Measurements from ENCODE around the gene SCART1. TPM values are rescaled to one million over a fixed set of nuclear protein-coding genes. Genes with fewer than 3 reads are reported as not detected.
"Not testable (repeated sequence)": the region's sequence is repeated elsewhere in the genome, so short reads cannot be mapped to it uniquely, and the experiment has no call there.

SCART1 gene
- total RNA-seq, 8 experiments from 2014 or later, result 0.43 to 6.3 (median 1.2) TPM

- WGBS, 10 experiments, result 44 to 100% (median 63%) methylated on average over 1 to 7 of the region's 21 CpGs; no CpG with 5 or more reads in 6 of the 10 experiments
- in situ Hi-C loops (cut with MboI; ENCODE audit: low pct_unique_long_range_greater_than_20kb in 2 of 9, low sequenced_read_pairs in 9 of 9, unreplicated experiment in 9 of 9); H3K27ac ChIP-seq: not testable (repeated sequence)
Observed at GRCh38 chr10:133441356-133441755, 12.4 kb upstream of the SCART1 start.

GRCh38 chr10:133441780-133442179, 12.0 kb upstream of the SCART1 start:
- in situ Hi-C loops (cut with MboI; ENCODE audit: low pct_unique_long_range_greater_than_20kb in 2 of 9, low sequenced_read_pairs in 9 of 9, unreplicated experiment in 9 of 9), result no loop called here
- H3K27ac ChIP-seq, result no peak overlapping the region
- WGBS, 10 experiments, result 77 to 97% (median 83%) methylated on average over 1 to 10 of the region's 12 CpGs; no CpG with 5 or more reads in 6 of the 10 experiments
- ATAC-seq (replicated peaks in 6 of 8), result no peak
- no peak overlapping the region for H3K4me3 ChIP-seq
- no peaks in the 10 kb centered on the region for H3K4me1 ChIP-seq (replicated peaks in 1 of 2)

More at GRCh38 chr10:133441356-133441755, 12.4 kb upstream of the SCART1 start:
- ATAC-seq (replicated peaks in 6 of 8); H3K4me3 ChIP-seq; H3K4me1 ChIP-seq (replicated peaks in 1 of 2): not testable (repeated sequence)

GRCh38 chr10:133442191-133442966, 11.4 kb upstream of the SCART1 start:
- Histone ChIP-seq H3K4me3 (no peak overlapping the region), H3K27ac (no peak overlapping the region), H3K4me1 (replicated peaks in 1 of 2) (no peaks in the 10 kb centered on the region)
- in situ Hi-C loops (cut with MboI; ENCODE audit: low pct_unique_long_range_greater_than_20kb in 2 of 9, low sequenced_read_pairs in 9 of 9, unreplicated experiment in 9 of 9), result no loop called here
- 55 to 80% (median 66%) methylated on average over 1 to 11 of the region's 23 CpGs; no CpG with 5 or more reads in 4 of the 10 experiments for WGBS, 10 experiments
- no peak for ATAC-seq (replicated peaks in 6 of 8)

- Histone ChIP-seq H3K27ac (no peak overlapping the region), H3K4me3 (no peak overlapping the region), H3K4me1 (replicated peaks in 1 of 2) (no peaks in the 10 kb centered on the region)
- WGBS, 10 experiments, result 20 to 100% (median 69%) methylated on average over 1 to 12 of the region's 16 CpGs; no CpG with 5 or more reads in 3 of the 10 experiments
- ATAC-seq (replicated peaks in 6 of 8), result no peak
- in situ Hi-C loops (cut with MboI; ENCODE audit: low pct_unique_long_range_greater_than_20kb in 2 of 9, low sequenced_read_pairs in 9 of 9, unreplicated experiment in 9 of 9), result no loop called here
Observed at GRCh38 chr10:133442967-133443924, 10.5 kb upstream of the SCART1 start.

GRCh38 chr10:133444342-133445267, 9.1 kb upstream of the SCART1 start:
- in situ Hi-C loops (cut with MboI; ENCODE audit: low pct_unique_long_range_greater_than_20kb in 2 of 9, low sequenced_read_pairs in 9 of 9, unreplicated experiment in 9 of 9), result no loop called here
- Histone ChIP-seq H3K4me1 (replicated peaks in 1 of 2) (no peaks in the 10 kb centered on the region), H3K27ac (no peak overlapping the region), H3K4me3 (no peak overlapping the region)
- ATAC-seq (replicated peaks in 6 of 8), result no peak
- WGBS, 10 experiments, result 20 to 100% (median 69%) methylated on average over 1 to 8 of the region's 12 CpGs; no CpG with 5 or more reads in 5 of the 10 experiments

GRCh38 chr10:133445268-133445732, 8.4 kb upstream of the SCART1 start:
- H3K4me3 ChIP-seq, result no peak overlapping the region
- 79 to 100% (median 85%) methylated on average over 2 to 10 of the region's 22 CpGs; no CpG with 5 or more reads in 6 of the 10 experiments for WGBS, 10 experiments
- in situ Hi-C loops (cut with MboI; ENCODE audit: low pct_unique_long_range_greater_than_20kb in 2 of 9, low sequenced_read_pairs in 9 of 9, unreplicated experiment in 9 of 9), result no loop called here
- no peak overlapping the region for H3K27ac ChIP-seq
- H3K4me1 ChIP-seq (replicated peaks in 1 of 2), result no peaks in the 10 kb centered on the region
- no peak for ATAC-seq (replicated peaks in 6 of 8)

- in situ Hi-C loops (cut with MboI; ENCODE audit: low pct_unique_long_range_greater_than_20kb in 2 of 9, low sequenced_read_pairs in 9 of 9, unreplicated experiment in 9 of 9), result no loop called here
- Histone ChIP-seq H3K4me3 (no peak overlapping the region), H3K27ac (no peak overlapping the region), H3K4me1 (replicated peaks in 1 of 2) (no peaks in the 10 kb centered on the region)
- no peak for ATAC-seq (replicated peaks in 6 of 8)
- WGBS, 10 experiments, result 84 to 100% methylated on average over 1 to 18 of the region's 80 CpGs; no CpG with 5 or more reads in 8 of the 10 experiments
Observed at GRCh38 chr10:133445751-133446708, 7.7 kb upstream of the SCART1 start.

GRCh38 chr10:133446979-133447378, 6.8 kb upstream of the SCART1 start:
- no peak for ATAC-seq (replicated peaks in 6 of 8)
- Histone ChIP-seq H3K4me1 (replicated peaks in 1 of 2) (no peaks in the 10 kb centered on the region), H3K27ac (no peak overlapping the region), H3K4me3 (no peak overlapping the region)
- in situ Hi-C loops (cut with MboI; ENCODE audit: low pct_unique_long_range_greater_than_20kb in 2 of 9, low sequenced_read_pairs in 9 of 9, unreplicated experiment in 9 of 9), result no loop called here
- WGBS, 10 experiments, result 58 to 100% (median 77%) methylated on average over 1 to 11 of the region's 11 CpGs

GRCh38 chr10:133448120-133448519, 5.6 kb upstream of the SCART1 start:
- no peak for ATAC-seq (replicated peaks in 6 of 8)
- in situ Hi-C loops (cut with MboI; ENCODE audit: low pct_unique_long_range_greater_than_20kb in 2 of 9, low sequenced_read_pairs in 9 of 9, unreplicated experiment in 9 of 9), result no loop called here
- H3K4me1 ChIP-seq (replicated peaks in 1 of 2), result no peaks in the 10 kb centered on the region
- no peak overlapping the region for H3K4me3 ChIP-seq
- H3K27ac ChIP-seq, result no peak overlapping the region

- H3K27ac ChIP-seq, result no peak overlapping the region
- no peaks in the 10 kb centered on the region for H3K4me1 ChIP-seq (replicated peaks in 1 of 2)
- in situ Hi-C loops (cut with MboI; ENCODE audit: low pct_unique_long_range_greater_than_20kb in 2 of 9, low sequenced_read_pairs in 9 of 9, unreplicated experiment in 9 of 9), result no loop called here
- no peak for ATAC-seq (replicated peaks in 6 of 8)
- no peak overlapping the region for H3K4me3 ChIP-seq
- 3 to 71% (median 35%) methylated on average over 1 to 4 of the region's 4 CpGs for WGBS, 10 experiments
Observed at GRCh38 chr10:133451346-133451745, 2.4 kb upstream of the SCART1 start.

GRCh38 chr10:133452453-133452852, 1.3 kb upstream of the SCART1 start:
- no peak overlapping the region for H3K27ac ChIP-seq
- WGBS, 10 experiments, result 32 to 96% (median 55%) methylated on average over 1 to 4 of the region's 4 CpGs; no CpG with 5 or more reads in 1 of the 10 experiments
- H3K4me1 ChIP-seq (replicated peaks in 1 of 2), result no peaks in the 10 kb centered on the region
- H3K4me3 ChIP-seq, result no peak overlapping the region
- in situ Hi-C loops (cut with MboI; ENCODE audit: low pct_unique_long_range_greater_than_20kb in 2 of 9, low sequenced_read_pairs in 9 of 9, unreplicated experiment in 9 of 9), result no loop called here
- ATAC-seq (replicated peaks in 6 of 8), result no peak

Data from motor neuron (in vitro differentiated cells).